Subcutaneous adipose tissue (tissue), 4 donors: Measurements from ENCODE around the gene TMEM273. TPM values are rescaled to one million over a fixed set of nuclear protein-coding genes. Genes with fewer than 3 reads are reported as not detected.

ENCODE experiments used
- CTCF ChIP-seq: fragments of 450-650 bp; IDR thresholded peaks from one replicate; pipeline ENCODE4 v1.5.1; 2016; ENCODE audit warnings: low read depth, mild to moderate bottlenecking, control low read depth, antibody characterized with exemption, moderate library complexity
- total RNA-seq, 4 donors: library from RNA; depleted of rRNA; stranded (reverse); fragments of >200 nt; gene quantifications; one replicate each; pipeline ENCODE4 v1.1.0, GENCODE V29; 2016

The TMEM273 gene
- total RNA-seq, 4 donors from 2014 or later: 16.1 to 48.0 (median 28.3) TPM

GRCh38 chr10:49172061-49172776, 16.0 kb downstream of the TMEM273 start:
- TF ChIP-seq CTCF: no peak

- no peak for TF ChIP-seq CTCF
Measured at GRCh38 chr10:49171326-49172060, 16.7 kb downstream of the TMEM273 start.

- TF ChIP-seq CTCF: no peak
Measured at GRCh38 chr10:49170632-49171325, 17.4 kb downstream of the TMEM273 start.

- TF ChIP-seq CTCF: no peak
Measured at GRCh38 chr10:49169776-49170175, 18.4 kb downstream of the TMEM273 start.

- no peak for TF ChIP-seq CTCF
Measured at GRCh38 chr10:49168831-49169500, 19.2 kb downstream of the TMEM273 start.

GRCh38 chr10:49168171-49168540, 20.0 kb downstream of the TMEM273 start:
- TF ChIP-seq CTCF: no peak
